ENCODE results near the gene PRDX3. TPM values are rescaled to one million over a fixed set of nuclear protein-coding genes. Genes with fewer than 3 reads are reported as not detected.

The PRDX3 gene
- total RNA-seq, 2 experiments from 2014 or later, result 156 to 175 TPM

DNA sequence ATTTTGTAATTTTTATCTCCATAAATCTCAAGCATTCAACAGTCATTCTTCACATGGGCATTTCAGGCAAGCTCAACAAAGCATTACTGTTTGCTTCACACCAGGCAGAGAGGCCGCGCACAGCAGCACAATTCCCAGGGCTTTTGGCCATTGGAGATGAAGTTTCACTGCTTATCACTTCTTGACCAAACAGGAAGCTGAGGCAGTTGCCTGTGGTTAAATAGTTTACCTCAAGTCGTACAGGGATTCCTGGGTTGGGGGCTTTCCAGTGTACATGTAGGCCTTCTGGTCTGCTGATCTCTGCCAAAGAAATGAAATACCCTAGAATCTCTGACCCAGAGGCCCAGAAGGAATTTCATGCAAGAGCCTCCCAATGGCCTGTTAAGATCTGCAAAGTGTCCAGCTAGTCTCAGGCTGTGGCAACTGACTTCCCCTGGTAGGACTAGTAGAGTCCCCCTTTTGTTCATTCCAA lies 11.2 kb upstream of the PRDX3 start:
- DNase-seq (ENCODE audit: low spot score), result no peak
- ChIA-PET POLR2A (interaction anchor here (0.6 to 2.0 kb wide), 10 partner anchors 9 to 383 kb away, joined by 3 to 8 read pairs (median 3); no protein-coding TSS in a partner anchor), CTCF (ENCODE audit: unreplicated experiment) (interaction anchor here (1.5 kb wide), 1 partner anchor 10 kb away, joined by 5 read pairs; no protein-coding TSS in a partner anchor)
- Histone ChIP-seq H3K4me3 (ENCODE audit: low read depth, low read length, poor library complexity, severe bottlenecking) (no peak overlapping the region), H3K9me2 (ENCODE audit: insufficient read depth, low read length) (no peaks in the 10 kb centered on the region), H3K79me2 (ENCODE audit: insufficient read depth, low read depth, low read length) (no peaks in the 10 kb centered on the region), H3K4me2 (ENCODE audit: low read length) (no peak overlapping the region), H4K20me1 (ENCODE audit: insufficient read depth, low read length) (no peaks in the 10 kb centered on the region), H3K4me1 (ENCODE audit: insufficient read depth, low read length, poor library complexity, severe bottlenecking) (no peaks in the 10 kb centered on the region), H3K9me3 (ENCODE audit: low read length) (no peaks in the 10 kb centered on the region), H3K36me3 (ENCODE audit: insufficient read depth, low read length) (no peaks in the 10 kb centered on the region), H2AFZ (ENCODE audit: low read length) (no peak overlapping the region), H3K27ac (ENCODE audit: low read depth, low read length, poor library complexity, severe bottlenecking) (no peak overlapping the region)
- intact Hi-C loops (cut with micrococcal nuclease; ENCODE audit: unreplicated experiment), result no loop called here
- BruUV-seq (replicated peaks), result no TSS peak
- no peak for TF ChIP-seq EZH2phosphoT487 (IDR thresholded peaks at IDR 0.05; ENCODE audit: borderline replicate concordance, low read depth, low read length)
- no peak for TF ChIP-seq CTCF (conservative IDR thresholded peaks at IDR 0.05; ENCODE audit: low read length)

DNA sequence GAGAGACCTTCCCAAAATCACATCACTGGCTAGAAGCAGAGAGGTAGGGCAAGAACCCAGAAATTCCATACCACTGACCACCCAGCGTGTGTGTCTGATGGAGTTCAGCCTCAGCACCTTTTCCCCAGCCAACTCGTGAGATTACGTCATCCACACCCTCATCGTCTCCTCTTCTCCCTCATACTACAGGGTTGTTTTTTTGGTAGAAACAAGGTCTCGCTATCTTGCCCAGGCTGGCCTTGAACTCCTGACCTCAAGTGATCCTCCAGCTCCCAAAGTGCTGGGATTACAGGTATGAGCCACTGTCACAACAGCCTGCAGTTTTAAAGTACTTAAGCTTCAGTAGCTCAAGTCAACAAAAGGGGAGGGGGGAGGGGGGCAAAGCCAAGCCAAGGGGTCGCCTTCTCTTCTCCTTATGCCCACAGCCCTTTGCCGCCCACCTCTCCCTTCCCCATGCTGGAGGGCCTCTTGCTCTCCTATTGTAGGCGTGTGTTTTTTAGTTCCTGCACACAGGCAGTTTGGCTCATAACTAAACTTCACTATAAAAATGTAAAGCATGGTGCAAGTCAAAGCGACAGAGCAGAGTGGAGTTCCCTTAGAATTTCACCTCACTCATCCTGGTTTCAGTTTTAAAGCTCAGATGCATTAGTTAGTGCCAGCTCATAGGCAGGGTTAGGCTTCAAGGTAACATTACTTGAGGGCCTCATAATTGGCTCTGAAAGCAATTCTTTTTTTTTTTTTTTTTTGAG lies 5.2 kb upstream of the PRDX3 start:
- Histone ChIP-seq H3K9me3 (ENCODE audit: low read length) (no peaks in the 10 kb centered on the region), H3K4me1 (ENCODE audit: insufficient read depth, low read length, poor library complexity, severe bottlenecking) (peaks cover 8% of the 10 kb centered on the region), H3K4me2 (ENCODE audit: low read length) (no peak overlapping the region), H3K36me3 (ENCODE audit: insufficient read depth, low read length) (no peaks in the 10 kb centered on the region), H3K9me2 (ENCODE audit: insufficient read depth, low read length) (no peaks in the 10 kb centered on the region), H3K79me2 (ENCODE audit: insufficient read depth, low read depth, low read length) (no peaks in the 10 kb centered on the region; the same call in 1 of the 2 replicates), H4K20me1 (ENCODE audit: insufficient read depth, low read length) (no peaks in the 10 kb centered on the region), H3K4me3 (ENCODE audit: low read depth, low read length, poor library complexity, severe bottlenecking) (no peak overlapping the region), H3K27ac (ENCODE audit: low read depth, low read length, poor library complexity, severe bottlenecking) (no peak overlapping the region), H2AFZ (ENCODE audit: low read length) (no peak overlapping the region)
- no peak for TF ChIP-seq EZH2phosphoT487 (IDR thresholded peaks at IDR 0.05; ENCODE audit: borderline replicate concordance, low read depth, low read length)
- no peak for TF ChIP-seq CTCF (conservative IDR thresholded peaks at IDR 0.05; ENCODE audit: low read length)
- no peak for DNase-seq (ENCODE audit: low spot score)
- BruUV-seq (replicated peaks), result no TSS peak
- ChIA-PET CTCF (ENCODE audit: unreplicated experiment) (interaction anchor here (0.6 kb wide), 2 partner anchors 10 to 51 kb away, joined by 3 to 7 read pairs; no protein-coding TSS in a partner anchor), POLR2A (no interaction called here)
- intact Hi-C loops (cut with micrococcal nuclease; ENCODE audit: unreplicated experiment), result no loop called here
